Uterus (tissue), 2 donors: ENCODE data around the gene CD4.

ENCODE experiments used
- CTCF ChIP-seq, 4 experiments: fragments of 200-600 bp in 2 of 4; fragments of 450-650 bp in 2 of 4; sonication (generic) in 2 of 4; IDR thresholded peaks; one replicate each; pipeline ENCODE4 v1.5.1; 2016 to 2019; ENCODE audit warnings: antibody characterized with exemption in 4 of 4, mild to moderate bottlenecking in 2 of 4, moderate library complexity in 1 of 4
- POLR2A ChIP-seq, 2 donors: fragments of 450-650 bp; IDR thresholded peaks; one replicate each; pipeline ENCODE4 v1.6.1; 2016; ENCODE audit warnings: antibody characterized with exemption in 2 of 2, mild to moderate bottlenecking in 1 of 2, moderate library complexity in 1 of 2

- no peak for TF ChIP-seq POLR2A (IDR thresholded peaks at IDR 0.05)
- TF ChIP-seq CTCF (IDR thresholded peaks at IDR 0.05), result no peak
These were observed 21.4 kb downstream of the CD4 start for GRCh38 chr12:6810758-6811157.
